Measurements from ENCODE around the gene SZT2. TPM values are rescaled to one million over a fixed set of nuclear protein-coding genes. Genes with fewer than 3 reads are reported as not detected.

Gene SZT2
- total RNA-seq, 6 experiments from 2014 or later: 12.7 to 30.4 (median 19.2) TPM

DNA sequence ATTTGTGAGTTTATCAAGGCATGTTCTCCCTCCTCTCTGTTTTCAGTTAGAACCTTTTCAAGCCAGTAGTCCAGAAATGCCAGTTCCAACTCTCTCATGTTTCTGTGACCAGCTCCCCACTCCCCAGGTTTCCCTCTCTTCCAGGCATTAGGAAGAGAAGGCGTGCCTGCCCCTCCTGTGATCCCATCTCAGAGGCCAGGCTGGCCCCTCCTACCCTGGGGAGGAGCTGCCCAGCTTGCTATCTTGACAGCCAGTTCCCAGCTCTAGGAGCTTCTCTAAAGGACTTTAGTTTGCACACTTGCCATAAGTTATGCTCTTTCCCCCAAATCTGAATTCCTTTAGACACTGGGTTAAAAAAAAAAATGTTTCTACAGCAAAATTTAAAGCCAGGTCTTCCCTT, 55.1 kb downstream of the SZT2 start:
- no peak for TF ChIP-seq CTCF (IDR thresholded peaks at IDR 0.05)
- no peak for TF ChIP-seq POLR2A (IDR thresholded peaks at IDR 0.05)
- ATAC-seq (no peak), DNase-seq (peak; percentile 33 to 49 (median 34))

GRCh38 chr1:43445606-43446387, 56.1 kb downstream of the SZT2 start:
- TF ChIP-seq CTCF (IDR thresholded peaks at IDR 0.05) (no peak), POLR2A (IDR thresholded peaks at IDR 0.05) (no peak)
- DNase-seq: peak; percentile 13 to 35 (median 26)
- Histone ChIP-seq H3K4me1 (peaks cover 0 to 25% (median 8%) of the 10 kb centered on the region in 4 donors), H3K9me3 (no peaks in the 10 kb centered on the region), H3K27me3 (no peaks in the 10 kb centered on the region), H3K4me3 (no peak overlapping the region), H3K27ac (no peak overlapping the region), H3K36me3 (peaks cover 2 to 55% (median 9%) of the 10 kb centered on the region in 4 donors)
- WGBS (ENCODE audit: insufficient coverage, low coverage, low lambda C conversion rate, missing lambda C conversion rate): 85% methylated on average over 6 of the region's 10 CpGs
- ATAC-seq: no peak
- intact Hi-C loops (cut with DNase I): no loop called here

More for the DNA sequence above, 55.1 kb downstream of the SZT2 start:
- intact Hi-C loops (cut with DNase I): no loop called here
- Histone ChIP-seq H3K4me3 (no peak overlapping the region), H3K4me1 (peaks cover 0 to 25% (median 8%) of the 10 kb centered on the region in 4 donors), H3K9me3 (no peaks in the 10 kb centered on the region), H3K27me3 (no peaks in the 10 kb centered on the region), H3K36me3 (peaks cover 0 to 50% (median 5%) of the 10 kb centered on the region in 4 donors), H3K27ac (no peak overlapping the region)
- WGBS (ENCODE audit: insufficient coverage, low coverage, low lambda C conversion rate, missing lambda C conversion rate): 71% methylated on average over 1 of the region's 1 CpG

GRCh38 chr1:43446388-43446740, 56.7 kb downstream of the SZT2 start:
- WGBS (ENCODE audit: insufficient coverage, low coverage, low lambda C conversion rate, missing lambda C conversion rate): no CpG with 5 or more reads among the region's 4 CpGs
- no peak for ATAC-seq
- H3K27ac ChIP-seq: no peak overlapping the region
- intact Hi-C loops (cut with DNase I): no loop called here
- TF ChIP-seq POLR2A (IDR thresholded peaks at IDR 0.05) (no peak), CTCF (IDR thresholded peaks at IDR 0.05) (no peak)
- peak in 2 of 3 donors; percentile 18 to 47 for DNase-seq
- no peak overlapping the region for H3K4me3 ChIP-seq
- no peaks in the 10 kb centered on the region for H3K27me3 ChIP-seq
- H3K36me3 ChIP-seq: peaks cover 2 to 60% (median 11%) of the 10 kb centered on the region in 4 donors
- peaks cover 0 to 25% (median 8%) of the 10 kb centered on the region in 4 donors for H3K4me1 ChIP-seq
- H3K9me3 ChIP-seq: no peaks in the 10 kb centered on the region

DNA sequence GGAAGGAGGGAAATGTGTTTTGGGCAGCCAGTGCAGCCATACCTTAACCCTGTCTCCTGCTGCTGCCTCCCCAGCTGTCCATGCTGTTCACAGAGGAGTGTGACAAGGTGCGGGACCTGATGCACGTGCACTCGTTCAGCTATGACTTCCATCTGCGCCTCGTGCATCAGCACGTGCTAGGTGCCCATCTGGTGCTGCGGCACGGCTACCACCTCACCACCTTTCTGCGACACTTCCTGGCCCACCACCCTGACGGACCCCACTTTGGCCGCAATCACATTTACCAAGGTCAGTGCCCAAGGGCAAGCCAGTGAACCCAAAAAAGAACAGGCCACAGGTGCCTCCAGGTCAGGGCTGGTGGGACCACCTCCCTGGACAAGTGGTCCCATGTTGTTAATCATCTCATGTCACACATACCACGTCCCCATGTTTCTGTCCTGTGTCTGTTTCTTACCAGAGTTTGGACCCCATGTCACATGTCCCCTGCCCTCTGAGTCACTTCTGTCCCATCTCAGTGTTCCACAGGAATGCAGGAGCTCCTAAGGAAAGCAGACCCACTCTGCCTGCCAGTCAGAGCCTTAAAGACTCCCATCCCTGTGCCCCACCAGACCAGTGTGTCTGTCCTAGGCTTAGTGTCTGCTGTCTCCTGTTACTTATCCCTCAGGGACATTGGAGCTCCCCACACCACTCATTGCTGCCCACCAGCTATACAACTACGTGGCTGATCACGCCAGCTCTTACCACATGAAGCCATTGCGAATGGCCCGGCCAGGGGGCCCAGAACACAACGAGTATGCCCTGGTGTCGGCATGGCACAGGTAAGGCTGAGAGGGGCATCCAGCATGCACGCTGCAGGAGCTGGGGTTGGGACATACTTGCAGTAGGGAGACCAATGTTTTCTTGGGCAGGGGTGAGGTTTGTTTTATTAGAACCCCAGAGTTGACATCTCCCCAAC, 57.5 kb downstream of the SZT2 start:
- H3K36me3 ChIP-seq: peaks cover 2 to 61% (median 11%) of the 10 kb centered on the region in 4 donors
- ATAC-seq (no peak), DNase-seq (peak; percentile 29 to 55 (median 43))
- no peaks in the 10 kb centered on the region for H3K9me3 ChIP-seq
- whole genome bisulfite sequencing (ENCODE audit: insufficient coverage, low coverage, low lambda C conversion rate, missing lambda C conversion rate): 83% methylated on average over 3 of the region's 19 CpGs
- no peak overlapping the region for H3K4me3 ChIP-seq
- H3K27ac ChIP-seq: no peak overlapping the region
- peaks cover 0 to 25% (median 8%) of the 10 kb centered on the region in 4 donors for H3K4me1 ChIP-seq
- intact Hi-C loops (cut with DNase I): no loop called here
- H3K27me3 ChIP-seq: no peaks in the 10 kb centered on the region
- TF ChIP-seq CTCF (IDR thresholded peaks at IDR 0.05) (no peak), POLR2A (IDR thresholded peaks at IDR 0.05) (no peak)

All from right lobe of liver (tissue), 6 donors.